PC-3 (cell line): ENCODE data around the gene SDCBP2. TPM values are rescaled to one million over a fixed set of nuclear protein-coding genes. Genes with fewer than 3 reads are reported as not detected.

Experiments
- ATAC-seq: fragments of 200-7000 bp; cut with Tn5 transposase; 2 replicates; pipeline ENCODE4 v1.9.1; 2020; ENCODE audit warnings: mild to moderate bottlenecking, moderate library complexity
- BruUV-seq: library from RNA; stranded (reverse); fragments of 400-500 nt; replicated peaks from 2 replicates; lab custom pipeline; 2021; lab: Mats Ljungman, UMichigan
- CTCF ChIA-PET: fragments of 300-600 bp; sonication (Branson Sonifier 250); formaldehyde crosslinking; loops from one replicate; lab custom pipeline; 2022; ENCODE audit warnings: antibody characterized with exemption; lab: Charles Lee
- POLR2A ChIA-PET: fragments of 300-600 bp; sonication (Branson Sonifier 250); formaldehyde crosslinking; loops from one replicate; lab custom pipeline; 2022; ENCODE audit warnings: antibody characterized with exemption; ENCODE audit not compliant: unreplicated experiment; lab: Charles Lee
- DNase-seq: peaks from one replicate; pipeline ENCODE4 v3.0.0-alpha.2; 2015
- H2AFZ ChIP-seq: fragments of 300-600 bp; sonication (generic); 2 replicates; pipeline ENCODE4 v1.6.0; 2016; ENCODE audit warnings: antibody characterized with exemption, low read length
- H3F3A ChIP-seq: fragments of 300-600 bp; sonication (generic); one replicate; pipeline ENCODE4 v1.6.0; 2017; ENCODE audit warnings: antibody characterized with exemption, low read length, control low read depth, mild to moderate bottlenecking; ENCODE audit not compliant: unreplicated experiment
- H3K27ac ChIP-seq: fragments of 300-600 bp; sonication (generic); 2 replicates; pipeline ENCODE4 v1.5.1; 2016; ENCODE audit warnings: mild to moderate bottlenecking, low read length
- H3K27me3 ChIP-seq: fragments of 300-600 bp; sonication (generic); 2 replicates; pipeline ENCODE4 v1.6.1; 2016; ENCODE audit warnings: low read length, mixed read lengths
- H3K36me3 ChIP-seq: fragments of 300-600 bp; sonication (generic); 2 replicates; pipeline ENCODE4 v1.6.1; 2016; ENCODE audit warnings: low read depth, mixed run types, low read length, mixed read lengths
- H3K4me1 ChIP-seq: fragments of 300-600 bp; sonication (generic); 2 replicates; pipeline ENCODE4 v1.5.1; 2016; ENCODE audit warnings: low read length; ENCODE audit not compliant: insufficient read depth
- H3K4me2 ChIP-seq: fragments of 300-600 bp; sonication (generic); 2 replicates; pipeline ENCODE4 v1.6.0; 2016; ENCODE audit warnings: low read length
- H3K4me3 ChIP-seq: fragments of 300-600 bp; sonication (generic); 2 replicates; pipeline ENCODE4 v1.5.1; 2016; ENCODE audit warnings: mild to moderate bottlenecking, low read length, mixed read lengths
- H3K79me2 ChIP-seq: fragments of 300-600 bp; sonication (generic); 2 replicates; pipeline ENCODE4 v1.6.1; 2017; ENCODE audit warnings: low read length, mixed read lengths
- H3K9ac ChIP-seq: fragments of 300-600 bp; sonication (generic); 2 replicates; pipeline ENCODE4 v1.6.0; 2016; ENCODE audit warnings: mild to moderate bottlenecking, low read length
- H3K9me2 ChIP-seq: fragments of 300-600 bp; sonication (generic); replicated peaks from 2 replicates; pipeline ENCODE4 v1.6.1; 2016; ENCODE audit warnings: mixed run types, low read length, mixed read lengths
- H3K9me3 ChIP-seq: fragments of 300-600 bp; sonication (generic); 2 replicates; pipeline ENCODE4 v1.6.1; 2016; ENCODE audit warnings: low read length, mixed read lengths
- H4K20me1 ChIP-seq: fragments of 300-600 bp; sonication (generic); 2 replicates; pipeline ENCODE4 v1.6.1; 2016; ENCODE audit warnings: low read length, mixed read lengths
- CTCF ChIP-seq: fragments of 300-600 bp; sonication (generic); conservative IDR thresholded peaks from 2 replicates; pipeline ENCODE4 v1.5.1; 2017; ENCODE audit warnings: antibody characterized with exemption, low read depth, mild to moderate bottlenecking, low read length
- EZH2 ChIP-seq: fragments of 300-600 bp; sonication (generic); IDR thresholded peaks from one replicate; pipeline ENCODE4 v1.6.1; 2017; ENCODE audit warnings: antibody characterized with exemption, mild to moderate bottlenecking, low read length; ENCODE audit not compliant: unreplicated experiment
- EZH2phosphoT487 ChIP-seq: fragments of 300-600 bp; sonication (generic); IDR thresholded peaks from 2 replicates; pipeline ENCODE4 v1.6.1; 2018; ENCODE audit warnings: mild to moderate bottlenecking, antibody characterized with exemption, low read length, borderline replicate concordance
- intact Hi-C: fragments of 100-400 bp; cut with micrococcal nuclease; formaldehyde crosslinking; loops from 2 replicates; pipeline ENCODE4 v1.9.0; 2023
- total RNA-seq: library from RNA; depleted of rRNA; stranded (reverse); fragments of >200 nt; gene quantifications from 2 replicates; pipeline ENCODE4 v1.2.3, GENCODE V29; 2014

SDCBP2 gene
- total RNA-seq, 1 experiment from 2014 or later = 14.4 TPM

- POLR2A ChIA-PET = no interaction called here
- H3K4me1 ChIP-seq = peaks cover 13% of the 10 kb centered on the region; the same call in 1 of the 2 replicates
These were observed 61.0 kb downstream of the SDCBP2 start for GRCh38 chr20:1267809-1268374.

GRCh38 chr20:1267161-1267560, 61.8 kb downstream of the SDCBP2 start:
- no peak for DNase-seq
- ChIA-PET CTCF (no interaction called here), POLR2A (interaction anchor here (0.6 kb wide), 1 partner anchor 859 kb away, joined by 3 read pairs; no protein-coding TSS in a partner anchor)
- Histone ChIP-seq H3K4me2 (peak overlapping the region; percentile 88), H3K36me3 (no peaks in the 10 kb centered on the region), H3K9me3 (no peaks in the 10 kb centered on the region), H3K4me1 (peaks cover 13% of the 10 kb centered on the region; the same call in 1 of the 2 replicates), H3K27me3 (no peaks in the 10 kb centered on the region), H3K9me2 (no peaks in the 10 kb centered on the region), H3K79me2 (0 out of 2 replicates have a peak, but pooled peaks cover 3% of the 10 kb centered on the region), H3K9ac (no peak overlapping the region), H3F3A (no peaks in the 10 kb centered on the region), H2AFZ (peak overlapping the region; percentile 92; the same call in 1 of the 2 replicates), H3K27ac (no peak overlapping the region), H4K20me1 (no peaks in the 10 kb centered on the region), H3K4me3 (peak overlapping the region; percentile 90)
- TF ChIP-seq EZH2phosphoT487 (no peak), EZH2 (no peak)
- no TSS peak for BruUV-seq
- no peak for ATAC-seq
- intact Hi-C loops = no loop called here

More at GRCh38 chr20:1267809-1268374, 61.0 kb downstream of the SDCBP2 start:
- intact Hi-C loops = no loop called here
- Histone ChIP-seq H3K9me2 (no peaks in the 10 kb centered on the region), H2AFZ (no peak overlapping the region), H3K27me3 (no peaks in the 10 kb centered on the region), H3K36me3 (no peaks in the 10 kb centered on the region), H3F3A (no peaks in the 10 kb centered on the region), H3K4me2 (no peak overlapping the region), H3K9me3 (no peaks in the 10 kb centered on the region), H3K79me2 (0 out of 2 replicates have a peak, but pooled peaks cover 3% of the 10 kb centered on the region), H3K4me3 (no peak overlapping the region), H3K27ac (no peak overlapping the region), H3K9ac (no peak overlapping the region), H4K20me1 (no peaks in the 10 kb centered on the region)
- TF ChIP-seq CTCF (no peak), EZH2phosphoT487 (no peak)
- ATAC-seq = no peak
- CTCF ChIA-PET = no interaction called here
- DNase-seq = no peak
- BruUV-seq = no TSS peak

- ChIA-PET POLR2A (interaction anchor here (0.6 kb wide), 1 partner anchor 859 kb away, joined by 3 read pairs; no protein-coding TSS in a partner anchor), CTCF (no interaction called here)
- Histone ChIP-seq H3F3A (no peaks in the 10 kb centered on the region), H2AFZ (peak within 1 kb of the TSS; percentile 92), H3K9me2 (no peaks in the 10 kb centered on the region), H3K27ac (no peak within 1 kb of the TSS), H3K9ac (peak within 1 kb of the TSS; percentile 57), H3K4me2 (peak within 1 kb of the TSS; percentile 88), H3K4me3 (peak within 1 kb of the TSS; percentile 90), H3K4me1 (peaks cover 13% of the 10 kb centered on the region; the same call in 1 of the 2 replicates), H3K79me2 (0 out of 2 replicates have a peak, but pooled peaks cover 3% of the 10 kb centered on the region), H3K9me3 (no peaks in the 10 kb centered on the region), H3K36me3 (no peaks in the 10 kb centered on the region), H3K27me3 (no peaks in the 10 kb centered on the region), H4K20me1 (no peaks in the 10 kb centered on the region)
- DNase-seq (peak; percentile 84), ATAC-seq (peak; percentile 94)
- no TSS peak for BruUV-seq
- intact Hi-C loops = no loop called here
- TF ChIP-seq EZH2 = no peak
- TF ChIP-seq CTCF = no peak
- no peak for TF ChIP-seq EZH2phosphoT487
These were observed 62.6 kb downstream of the SDCBP2 start, which contains the start of gene SNPH for GRCh38 chr20:1266167-1266973. SNPH (plus strand) TSS chr20:1266294; CDS start chr20:1296240, 29,946 bp downstream.
